Astrocyte (in vitro differentiated cells and primary cell): Measurements from ENCODE around the gene MRGPRE.

ENCODE experiments used
- CTCF ChIP-seq: IDR thresholded peaks from 2 replicates; pipeline ENCODE4 v1.5.1; 2011; ENCODE audit warnings: low read depth, mild to moderate bottlenecking, inconsistent platforms, low read length, moderate library complexity; ENCODE audit not compliant: insufficient read depth
- EZH2 ChIP-seq: IDR thresholded peaks from 2 replicates; pipeline ENCODE4 v1.6.1; 2012; ENCODE audit warnings: mild to moderate bottlenecking, low read length, inconsistent platforms; ENCODE audit not compliant: insufficient read depth

- TF ChIP-seq CTCF: no peak
- no peak for TF ChIP-seq EZH2
Measured at GRCh38 chr11:3199537-3200295, 32.5 kb downstream of the MRGPRE start.
